ENCODE measurements around the gene RRP8.

Gene RRP8

GRCh38 chr11:6626971-6627761, 23.8 kb upstream of the RRP8 start:
- TF ChIP-seq TOX (CRISPR knock-in tag; IDR thresholded peaks at IDR 0.05; ENCODE audit: borderline replicate concordance) (no peak), CSDC2 (CRISPR knock-in tag; IDR thresholded peaks at IDR 0.05) (no peak), ISL1 (CRISPR knock-in tag; IDR thresholded peaks at IDR 0.05) (no peak), TSHZ2 (CRISPR knock-in tag; IDR thresholded peaks at IDR 0.05) (no peak)
- ATAC-seq, result no peak

- no peak for ATAC-seq
- TF ChIP-seq CSDC2 (CRISPR knock-in tag; IDR thresholded peaks at IDR 0.05) (no peak), SNAI2 (CRISPR knock-in tag; IDR thresholded peaks at IDR 0.05) (no peak), POU6F1 (CRISPR knock-in tag; IDR thresholded peaks at IDR 0.05; ENCODE audit: borderline replicate concordance, low read depth) (no peak), ARNTL (CRISPR knock-in tag; IDR thresholded peaks at IDR 0.05; ENCODE audit: borderline replicate concordance, low read depth) (no peak), PATZ1 (CRISPR knock-in tag; IDR thresholded peaks at IDR 0.05; ENCODE audit: borderline replicate concordance) (no peak), BACH2 (CRISPR knock-in tag; IDR thresholded peaks at IDR 0.05; ENCODE audit: borderline replicate concordance) (no peak), ZNF565 (CRISPR knock-in tag; conservative IDR thresholded peaks at IDR 0.05; ENCODE audit: low read depth) (no peak), ZFP30 (CRISPR knock-in tag; IDR thresholded peaks at IDR 0.05) (no peak), ZNF8 (CRISPR knock-in tag; IDR thresholded peaks at IDR 0.05) (no peak), ZC3H10 (CRISPR knock-in tag; IDR thresholded peaks at IDR 0.05) (no peak), CREB5 (CRISPR knock-in tag; IDR thresholded peaks at IDR 0.05; ENCODE audit: low read depth) (no peak)
Observed at GRCh38 chr11:6625832-6626420, 22.5 kb upstream of the RRP8 start.

GRCh38 chr11:6625156-6625831, 21.9 kb upstream of the RRP8 start:
- no peak for ATAC-seq
- TF ChIP-seq ZNF70 (CRISPR knock-in tag; IDR thresholded peaks at IDR 0.05), result no peak
- no peak for TF ChIP-seq PATZ1 (CRISPR knock-in tag; IDR thresholded peaks at IDR 0.05; ENCODE audit: borderline replicate concordance)
- no peak for TF ChIP-seq CSRNP3 (CRISPR knock-in tag; IDR thresholded peaks at IDR 0.05)
- no peak for TF ChIP-seq ZFP3 (CRISPR knock-in tag; IDR thresholded peaks at IDR 0.05)
- no peak for TF ChIP-seq CREB5 (CRISPR knock-in tag; IDR thresholded peaks at IDR 0.05; ENCODE audit: low read depth)
- no peak for TF ChIP-seq ZNF565 (CRISPR knock-in tag; conservative IDR thresholded peaks at IDR 0.05; ENCODE audit: low read depth)
- TF ChIP-seq GLIS3 (CRISPR knock-in tag; IDR thresholded peaks at IDR 0.05), result no peak
